ENCODE measurements around the gene BLMH. TPM values are rescaled to one million over a fixed set of nuclear protein-coding genes. Genes with fewer than 3 reads are reported as not detected.
A peak's percentile ranks its signal among the peaks of the same experiment; 100 is the strongest.

The BLMH gene
- polyA plus RNA-seq, 1 donor, result 36.7 TPM

DNA sequence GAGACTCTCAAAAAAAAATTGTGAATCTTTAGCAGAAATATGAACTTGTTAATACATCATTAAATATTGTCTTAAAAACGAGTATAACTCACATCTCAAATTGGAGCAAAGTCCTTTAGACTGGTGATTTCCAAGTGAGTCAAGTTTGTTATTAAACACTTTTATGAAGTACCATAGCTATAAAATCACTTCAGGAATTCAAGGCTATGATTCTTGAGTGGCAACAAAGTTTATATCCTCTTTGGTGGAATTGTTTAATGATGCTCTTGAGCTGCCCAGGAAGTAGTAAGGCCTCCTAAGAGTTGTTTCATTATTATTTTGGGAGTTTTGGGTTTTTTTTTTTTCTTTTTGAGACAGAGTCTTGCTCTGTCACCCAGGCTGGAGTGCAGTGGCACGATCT lies 16.7 kb upstream of the BLMH start:
- no peak for DNase-seq (ENCODE audit: low read depth)

DNA sequence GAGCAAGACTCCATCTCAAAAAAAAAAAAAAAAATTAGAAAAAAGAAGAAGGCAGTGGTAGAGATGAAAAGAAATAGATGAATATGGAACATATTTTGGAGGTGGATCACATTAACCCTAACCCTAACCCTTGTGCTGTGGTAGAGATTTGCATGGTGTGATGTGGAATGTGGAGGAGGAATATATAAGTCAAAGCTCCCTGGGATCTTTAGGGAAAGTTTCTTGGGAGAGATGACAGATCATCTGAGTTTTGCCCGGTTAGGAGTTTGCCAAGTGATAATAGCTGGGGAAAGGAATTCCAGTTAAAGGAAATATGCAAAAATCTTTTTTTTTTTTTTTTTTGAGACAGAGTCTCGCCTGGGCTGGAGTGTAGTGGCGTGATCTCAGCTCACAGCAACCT lies 13.0 kb upstream of the BLMH start:
- no peak for DNase-seq (ENCODE audit: low read depth)

DNA sequence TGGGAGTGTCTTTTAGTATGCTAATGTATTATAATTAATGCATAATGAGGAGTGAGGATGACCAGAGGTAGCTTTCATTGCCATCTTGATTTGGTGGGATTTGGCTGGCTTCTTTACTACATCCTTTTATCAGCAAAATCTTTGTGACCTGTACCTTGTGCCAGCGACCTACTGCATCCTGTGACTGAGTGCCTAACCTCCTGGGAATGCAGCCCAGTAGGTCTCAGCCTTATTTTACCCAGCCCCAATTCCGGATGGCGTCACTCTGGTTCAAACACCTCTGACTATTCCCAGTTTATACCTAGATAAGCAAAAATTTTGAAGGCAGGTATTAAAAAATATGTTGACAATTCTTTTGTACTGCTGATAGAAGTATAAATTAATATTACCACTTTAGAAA lies 10.5 kb upstream of the BLMH start:
- no peak for DNase-seq (ENCODE audit: low read depth)

DNA sequence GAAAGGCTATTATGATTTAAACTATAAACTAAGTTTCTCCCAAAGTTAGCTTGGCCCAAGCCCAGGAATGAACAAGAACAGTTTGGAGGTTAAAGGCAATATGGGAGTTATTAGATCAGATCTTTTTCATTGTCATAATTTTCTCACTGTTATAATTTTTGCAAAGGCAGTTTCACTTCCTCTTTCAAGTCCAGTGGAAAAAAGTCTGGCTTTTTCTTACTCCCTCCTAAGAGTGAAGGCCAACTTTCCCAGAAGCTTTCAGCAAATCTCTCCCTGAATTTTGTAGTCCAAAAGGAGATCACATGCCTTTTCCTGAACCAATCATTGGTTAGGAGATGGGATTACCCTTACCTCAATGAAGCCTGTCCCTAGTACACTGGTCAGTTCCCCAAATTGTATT lies 9.1 kb upstream of the BLMH start:
- no peak for DNase-seq (ENCODE audit: low read depth)

DNA sequence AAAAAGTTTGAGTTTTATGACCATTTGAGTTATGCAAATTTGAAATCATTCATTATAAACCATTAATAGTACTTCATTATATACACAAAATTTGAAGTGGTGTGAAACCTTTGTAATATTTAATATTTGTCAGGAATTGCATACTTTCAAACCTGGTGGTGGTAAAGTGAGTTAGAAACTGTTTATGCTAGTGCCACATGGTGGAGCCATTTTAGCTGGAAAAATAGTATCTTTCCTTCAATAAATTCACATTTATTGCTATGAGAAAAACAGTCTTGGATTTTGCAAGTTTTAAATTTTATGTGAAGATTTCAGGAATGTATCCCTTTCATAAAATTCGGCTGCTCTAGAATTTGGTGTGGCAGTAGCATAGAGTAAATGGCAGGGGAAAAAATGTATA lies 7.3 kb upstream of the BLMH start:
- DNase-seq (ENCODE audit: low read depth), result no peak

DNA sequence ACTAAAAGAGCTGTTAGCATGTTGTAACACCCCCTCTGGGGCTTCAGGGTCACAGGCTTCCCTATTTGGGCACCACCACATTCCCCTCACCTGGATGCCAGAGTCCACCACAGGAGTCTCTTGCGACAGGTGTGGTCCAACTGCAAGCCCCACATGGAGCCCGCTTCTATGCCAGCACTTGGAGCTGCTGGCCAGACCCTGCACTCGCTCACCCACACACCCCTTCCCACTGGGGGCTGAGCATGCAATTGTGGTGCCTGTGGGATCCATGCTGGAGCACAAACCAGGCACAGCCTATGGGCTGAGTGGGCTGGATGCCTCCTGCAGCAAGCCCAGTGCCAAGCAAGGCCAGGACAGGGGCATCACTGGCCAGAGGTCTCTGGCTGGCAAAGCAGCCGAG lies 6.0 kb upstream of the BLMH start:
- DNase-seq (ENCODE audit: low read depth), result no peak

DNA sequence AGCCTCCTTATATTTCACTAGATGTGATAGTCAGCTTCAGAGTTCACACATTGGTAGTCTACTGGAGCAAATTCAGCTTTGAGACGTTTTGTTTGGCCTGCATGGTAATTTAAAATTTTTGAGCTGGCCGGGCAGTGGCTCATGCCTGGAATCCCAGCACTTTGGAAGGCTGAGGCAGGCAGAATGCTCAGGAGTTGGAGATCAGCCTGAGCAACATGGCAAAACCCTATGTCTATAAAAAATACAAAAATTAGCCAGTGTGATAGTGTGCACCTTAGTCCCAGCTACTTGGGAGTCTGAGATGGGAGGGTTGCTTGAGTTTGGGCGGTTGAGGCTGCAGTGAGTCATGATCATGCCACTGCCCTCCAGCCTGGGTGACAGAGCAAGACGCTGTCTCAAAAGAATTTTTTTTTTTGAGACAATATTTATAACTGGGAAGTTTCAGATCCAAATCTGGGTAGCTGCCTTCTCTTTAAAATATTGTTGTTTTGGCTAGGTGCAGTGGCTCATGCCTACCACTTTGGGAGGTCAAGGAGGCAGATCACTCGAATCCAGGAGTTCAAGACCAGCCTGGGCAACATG lies 4.8 kb upstream of the BLMH start:
- DNase-seq (ENCODE audit: low read depth), result no peak

DNA sequence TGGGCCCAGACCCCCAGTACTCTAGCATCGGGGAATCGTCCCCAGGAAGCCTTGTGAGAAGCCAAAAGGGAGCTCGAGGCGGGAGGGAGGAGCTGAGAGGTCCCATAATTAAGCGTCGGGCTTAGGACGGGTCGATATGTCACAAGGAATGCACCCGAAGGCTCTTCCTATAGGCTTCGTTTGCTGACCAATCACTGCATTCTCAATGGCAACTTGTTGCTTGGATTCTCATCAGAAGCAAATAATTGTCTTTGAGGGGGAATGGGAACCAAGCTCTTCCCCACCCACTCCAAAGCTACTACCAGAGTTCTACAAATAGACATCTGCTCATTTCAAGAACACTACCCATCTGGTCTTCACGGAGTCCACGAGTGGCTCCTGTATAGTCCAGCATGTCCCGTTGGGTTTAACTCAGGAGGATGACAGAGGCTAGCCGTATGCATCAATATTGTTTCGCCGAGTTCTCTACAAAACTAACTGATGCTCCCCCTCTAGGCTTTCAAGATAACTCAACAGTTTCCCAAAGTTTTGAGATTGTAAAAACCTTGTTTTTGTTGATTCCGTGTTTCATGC lies 628 bp upstream of the BLMH start:
- DNase-seq (ENCODE audit: low read depth), result peak; percentile 24

DNA sequence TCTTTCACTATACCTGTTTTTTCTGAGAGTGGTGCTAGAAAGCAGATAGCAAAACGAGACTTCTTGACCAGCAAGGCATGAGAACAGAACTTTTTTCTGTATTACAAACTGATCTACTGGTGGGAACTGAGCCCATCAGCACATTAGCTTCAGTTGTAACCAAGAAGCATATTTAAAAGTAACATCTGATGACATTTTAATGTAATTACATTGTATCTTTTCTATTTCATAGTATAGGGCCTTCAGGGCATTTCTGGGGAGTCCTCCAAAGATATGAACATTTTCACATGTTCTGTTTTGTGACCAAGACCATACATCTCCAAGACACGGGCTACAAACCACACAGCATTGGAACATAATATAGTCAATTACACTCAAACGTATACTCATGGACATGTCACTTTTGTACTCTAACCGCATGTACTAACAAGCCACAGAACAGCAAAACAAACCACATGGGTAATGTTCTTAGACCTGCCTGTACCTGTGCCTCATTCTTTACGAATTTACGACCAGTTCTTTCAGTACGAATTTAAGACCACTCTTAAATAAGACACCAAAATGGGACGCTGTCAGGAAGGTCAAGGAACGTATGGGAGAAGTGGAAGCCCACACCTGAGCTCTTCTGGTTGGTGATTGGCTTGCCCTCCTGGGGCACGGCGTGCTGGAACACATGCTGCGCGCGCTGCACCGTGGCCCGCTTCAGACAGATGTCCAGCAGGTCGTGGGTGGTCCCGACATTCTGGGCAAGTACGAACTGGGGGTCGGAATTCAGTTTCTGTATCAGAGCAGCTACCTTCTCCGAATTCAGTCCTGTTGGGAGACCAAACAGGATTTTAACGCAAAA lies 825 bp downstream of the BLMH start:
- DNase-seq (ENCODE audit: low read depth), result no peak

DNA sequence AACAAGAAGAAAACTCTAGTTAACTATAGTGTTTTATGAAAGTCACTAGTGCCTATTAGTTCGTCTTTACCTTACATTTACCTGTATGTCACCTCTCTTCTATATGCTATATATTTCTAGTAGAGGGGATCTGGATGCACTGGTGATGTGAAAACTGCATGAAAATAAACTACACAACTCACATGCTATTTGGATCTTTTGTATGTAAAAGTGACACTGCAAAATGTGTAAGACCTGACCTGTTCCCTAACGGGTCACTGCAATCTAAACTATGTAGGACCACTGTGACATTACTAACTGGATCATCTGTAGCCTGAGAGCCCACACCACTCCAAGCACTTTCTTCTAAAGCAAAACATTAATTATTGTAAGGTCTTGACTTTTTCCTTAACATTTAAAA lies 1.7 kb downstream of the BLMH start:
- DNase-seq (ENCODE audit: low read depth), result no peak

DNA sequence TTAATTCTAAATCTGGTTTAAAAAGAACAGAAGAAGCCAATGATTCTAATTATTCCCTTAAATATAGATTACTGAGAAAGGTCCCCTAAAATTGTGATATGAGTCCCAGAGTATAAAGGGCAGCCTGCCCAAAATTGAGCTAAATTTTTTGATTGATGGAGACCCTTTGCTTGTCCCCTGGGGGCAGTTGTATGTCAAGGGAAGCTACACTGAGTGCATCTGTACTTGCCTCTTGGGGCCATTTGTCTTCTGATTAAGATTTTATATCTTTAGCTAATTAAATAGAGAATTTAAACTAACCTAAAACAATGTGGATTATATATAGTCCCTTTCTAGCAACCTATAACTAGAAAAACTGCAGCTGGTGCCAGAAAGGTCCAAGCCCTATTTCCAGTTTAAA lies 12.6 kb downstream of the BLMH start:
- no peak for DNase-seq (ENCODE audit: low read depth)

DNA sequence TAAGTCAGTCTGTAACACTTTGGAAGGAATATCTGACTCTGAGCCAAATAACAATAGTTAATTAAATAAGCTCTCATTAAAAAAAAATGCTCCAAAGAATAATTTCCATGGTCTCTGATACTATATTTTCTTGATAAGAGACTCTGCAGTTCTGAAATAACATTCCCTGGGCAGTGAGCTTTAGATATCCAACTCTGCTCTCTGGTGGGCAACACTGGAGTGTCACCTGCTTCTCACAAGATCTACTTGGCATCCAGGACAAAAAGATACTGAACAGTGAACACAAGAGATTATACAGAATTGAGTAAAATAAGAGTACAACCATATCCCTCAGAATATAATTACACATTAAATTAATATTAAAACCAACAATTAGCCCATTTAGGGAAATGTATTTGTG lies 13.7 kb downstream of the BLMH start:
- DNase-seq (ENCODE audit: low read depth), result no peak

DNA sequence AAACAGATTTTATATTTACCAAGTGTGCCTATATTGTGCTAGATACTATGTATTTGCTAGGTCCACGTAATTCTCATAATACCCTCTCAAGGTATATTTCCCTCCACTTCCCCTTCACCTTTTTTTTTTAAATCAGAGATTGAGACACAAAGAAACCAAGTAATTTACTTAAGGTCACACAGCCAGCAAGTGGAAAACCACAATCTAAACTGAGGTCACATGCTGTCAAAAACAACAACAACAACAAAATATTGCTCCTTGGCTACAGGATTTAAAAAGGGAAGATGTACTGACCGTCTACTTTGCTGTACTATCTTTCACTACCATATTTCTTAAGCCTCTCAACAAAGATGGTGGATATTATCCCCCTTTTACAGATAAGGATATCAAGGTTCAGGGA lies 15.8 kb downstream of the BLMH start:
- DNase-seq (ENCODE audit: low read depth), result no peak

DNA sequence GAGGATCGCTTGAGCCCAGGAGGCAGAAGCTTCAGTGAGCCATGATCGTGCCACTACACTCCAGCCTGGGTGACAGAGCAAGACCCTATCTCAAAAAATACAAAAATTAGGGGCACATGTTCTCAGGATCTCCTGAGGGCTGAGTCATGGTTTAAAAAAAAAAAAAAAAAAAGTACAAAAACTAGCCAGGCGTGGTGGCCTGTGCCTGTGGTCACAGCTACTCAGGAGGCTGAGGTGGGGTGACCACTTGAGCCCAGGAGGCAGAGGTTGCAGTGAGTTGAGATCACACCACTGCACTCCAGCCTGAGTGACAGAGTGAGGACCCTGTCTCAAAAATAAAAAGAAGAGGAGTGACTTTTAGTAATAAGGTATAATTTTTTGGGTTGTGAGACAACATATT lies 16.9 kb downstream of the BLMH start:
- no peak for DNase-seq (ENCODE audit: low read depth)

DNA sequence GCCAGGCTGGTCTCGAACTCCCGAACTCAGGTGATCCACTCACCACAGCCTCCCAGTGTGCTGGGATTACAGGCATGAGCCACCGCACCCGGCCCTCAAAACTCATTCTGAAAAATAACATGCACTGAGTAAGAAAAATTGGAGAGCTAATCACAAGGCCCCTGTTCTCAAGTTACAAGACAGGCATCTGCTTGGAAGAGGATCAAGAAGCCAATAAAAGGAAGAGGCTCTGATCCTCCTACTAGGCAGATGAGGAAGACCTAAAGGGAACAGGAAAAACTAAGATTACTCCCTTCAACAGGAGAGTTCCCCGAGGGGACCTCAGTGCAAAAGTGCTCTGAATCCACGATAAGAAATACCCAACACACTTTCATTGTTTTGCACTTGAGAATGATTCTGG lies 18.4 kb downstream of the BLMH start:
- no peak for DNase-seq (ENCODE audit: low read depth)

DNA sequence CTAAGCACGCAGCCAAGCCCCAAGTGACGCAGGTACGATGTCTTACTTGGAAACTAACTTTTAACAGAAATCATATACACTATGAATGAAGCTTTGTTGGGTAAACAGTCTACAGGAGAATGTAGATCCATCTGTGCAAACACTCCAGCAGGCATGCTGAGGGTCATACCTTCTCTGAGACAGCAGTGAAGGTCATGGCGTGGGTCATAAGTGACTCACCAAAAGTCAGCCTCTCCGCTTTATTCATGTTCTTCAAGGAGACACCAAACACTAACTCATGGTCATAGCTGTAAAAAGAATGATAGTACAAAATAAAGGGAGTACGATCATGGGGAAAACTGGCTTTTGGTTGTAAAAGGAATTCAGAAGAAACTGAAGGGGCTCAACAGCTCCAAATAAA lies 20.6 kb downstream of the BLMH start:
- no peak for DNase-seq (ENCODE audit: low read depth)

DNA sequence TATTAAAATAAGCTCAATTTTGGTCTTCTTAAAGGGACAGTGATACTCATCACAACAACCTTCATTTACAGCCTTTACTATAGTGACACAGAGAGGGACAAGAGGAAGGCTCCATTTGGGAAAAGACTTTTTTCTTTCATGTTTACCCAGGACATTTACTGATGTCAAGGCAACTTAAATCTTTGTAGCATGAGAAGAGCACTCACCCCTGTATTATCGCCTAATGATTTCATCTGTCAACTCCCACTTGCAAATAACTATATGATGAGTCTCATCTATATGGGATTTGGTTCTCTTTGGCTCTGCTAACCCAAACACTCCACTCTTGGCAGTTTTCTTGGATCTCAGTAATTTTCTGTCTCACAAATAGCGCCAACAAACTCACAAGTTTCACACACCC lies 24.1 kb downstream of the BLMH start:
- no peak for DNase-seq (ENCODE audit: low read depth)

DNA sequence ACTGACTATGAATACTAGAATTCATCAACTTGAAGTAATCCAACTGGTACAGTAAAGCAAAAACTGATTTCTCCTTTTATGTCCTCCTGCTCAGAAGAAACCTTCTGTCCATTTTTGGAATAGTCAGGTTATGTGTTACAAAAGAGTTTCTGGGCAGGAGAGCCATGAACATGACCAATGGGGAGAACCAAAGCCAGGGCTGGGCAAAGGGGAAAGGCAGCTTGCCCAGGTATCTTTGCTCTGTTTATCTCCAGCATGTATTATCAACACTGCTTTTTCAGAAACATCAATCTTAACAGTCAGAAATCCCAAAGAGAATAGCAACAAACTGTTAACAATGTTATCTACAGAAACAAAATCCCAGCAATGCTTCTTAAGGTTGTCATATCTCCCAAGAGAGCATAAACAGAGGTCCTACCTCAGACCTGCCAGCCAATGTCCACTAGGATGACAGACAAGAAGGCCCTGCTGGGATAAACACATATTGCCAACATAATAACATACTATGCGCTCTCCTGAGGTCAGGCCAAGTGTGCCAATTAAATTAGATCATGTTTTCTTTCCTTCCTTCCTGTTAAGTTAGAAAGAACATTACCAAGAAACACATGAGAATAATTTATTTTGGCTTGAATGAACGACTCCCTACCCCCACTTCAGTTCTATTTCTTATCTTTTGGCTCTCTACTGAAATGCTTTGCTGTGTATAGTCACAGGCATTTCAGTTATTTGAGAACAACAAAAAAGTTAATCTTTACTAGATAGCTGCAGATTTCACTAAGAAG lies 28.0 kb downstream of the BLMH start:
- DNase-seq (ENCODE audit: low read depth), result no peak

DNA sequence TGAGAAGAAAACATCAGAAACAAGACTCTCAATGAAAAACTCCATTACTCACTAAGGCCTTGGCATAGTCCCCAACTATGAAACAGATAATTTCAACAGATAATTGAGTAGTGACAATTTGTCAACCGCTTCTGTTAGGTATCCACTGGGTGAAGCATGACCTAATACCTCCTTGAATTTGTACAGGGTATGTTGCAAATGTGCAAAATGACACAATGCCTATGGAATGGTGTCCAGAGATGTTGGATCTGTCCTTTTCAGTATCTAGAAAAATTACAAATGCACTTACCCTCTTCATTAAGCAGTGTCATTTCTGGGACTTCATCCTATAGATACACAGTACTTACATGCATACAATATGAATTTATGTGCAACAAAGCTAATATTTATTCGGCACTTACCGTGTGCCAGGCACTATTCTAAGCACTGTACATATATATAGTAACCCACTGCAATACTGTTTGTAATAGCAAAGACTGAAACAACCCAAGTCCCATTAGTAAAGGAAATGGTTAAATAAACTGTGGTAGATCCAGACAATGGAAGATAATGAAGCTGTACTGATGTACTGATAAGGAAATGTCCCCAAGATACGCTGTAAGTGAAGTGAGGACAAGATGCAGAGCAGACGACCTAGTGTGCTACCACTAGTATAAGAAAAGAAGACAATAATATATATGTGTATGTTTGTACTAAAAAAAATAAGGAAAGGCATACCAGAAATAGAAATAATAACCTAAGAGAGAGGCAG lies 34.8 kb downstream of the BLMH start:
- DNase-seq (ENCODE audit: low read depth), result no peak

DNA sequence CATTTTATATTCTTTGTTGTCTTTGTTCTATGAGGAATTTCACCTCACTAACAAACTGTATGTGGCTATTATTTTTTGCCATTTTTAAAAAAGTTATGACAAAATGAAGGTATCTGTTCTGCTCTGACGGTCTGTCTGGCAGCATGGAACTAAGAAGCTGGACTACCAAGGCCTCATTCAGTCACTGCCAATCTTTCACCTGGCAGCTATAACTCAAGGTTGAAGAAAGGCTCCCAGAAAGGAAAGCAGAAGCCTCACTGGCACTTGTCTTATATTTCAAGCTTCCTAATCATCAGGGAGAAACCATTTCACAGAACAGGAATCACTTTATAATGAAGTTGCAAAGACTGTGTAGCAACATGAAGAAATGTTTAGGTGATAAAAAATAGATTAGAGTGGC lies 37.6 kb downstream of the BLMH start:
- no peak for DNase-seq (ENCODE audit: low read depth)

DNA sequence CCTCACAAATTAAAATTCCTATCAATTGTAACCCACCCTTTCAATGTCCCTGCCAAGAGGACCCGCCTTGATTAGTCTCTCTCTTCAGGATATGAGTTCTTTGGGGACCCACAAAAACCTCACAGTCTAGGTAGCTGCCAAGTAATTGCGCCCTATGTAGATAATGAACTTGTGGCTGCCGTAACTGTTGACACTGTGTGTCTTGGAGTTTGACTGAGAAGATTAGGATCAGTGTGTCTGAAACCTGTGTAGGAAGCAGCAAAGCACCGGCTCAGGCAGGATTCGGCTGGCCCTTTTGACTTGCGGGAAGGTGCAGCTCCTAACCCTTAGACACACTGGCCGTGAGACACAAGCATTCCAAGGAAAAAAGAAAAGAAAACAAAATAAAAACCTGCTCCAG lies 38.4 kb downstream of the BLMH start:
- DNase-seq (ENCODE audit: low read depth), result no peak

DNA sequence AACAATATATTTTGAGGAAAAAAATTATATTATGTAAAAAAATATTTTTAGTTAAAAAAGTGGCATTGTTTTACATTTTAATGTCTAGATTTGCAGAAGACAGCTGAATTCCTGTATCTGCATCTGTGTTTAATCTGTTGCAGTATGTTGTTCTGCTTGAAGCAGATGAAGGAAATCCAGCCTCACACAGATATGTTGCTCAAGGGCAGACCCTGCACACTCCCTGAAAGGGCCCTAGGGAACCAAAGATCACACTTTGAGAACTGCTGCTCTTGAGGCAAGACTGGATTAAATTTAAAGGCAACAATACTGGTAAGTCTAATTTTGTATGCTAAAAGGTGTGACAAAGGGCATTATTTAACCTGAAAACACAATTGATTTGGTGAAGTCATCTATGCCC lies 39.8 kb downstream of the BLMH start:
- no peak for DNase-seq (ENCODE audit: low read depth)
